HG03558 (cell line): Measurements from ENCODE around the gene EPS8L3.

ENCODE experiments used
- ATAC-seq: cut with Tn5 transposase; IDR thresholded peaks from one replicate; pipeline ENCODE4 v1.9.1; 2021; ENCODE audit warnings: moderate number of reproducible peaks; ENCODE audit not compliant: unreplicated experiment; ENCODE audit errors: extremely low read depth

EPS8L3 gene

GRCh38 chr1:109793486-109794318 is 30.0 kb upstream of the EPS8L3 start:
- ATAC-seq = no peak

GRCh38 chr1:109793089-109793485 is 29.4 kb upstream of the EPS8L3 start:
- no peak for ATAC-seq

GRCh38 chr1:109792056-109792831 is 28.5 kb upstream of the EPS8L3 start:
- ATAC-seq = no peak

- no peak for ATAC-seq
These were observed 27.8 kb upstream of the EPS8L3 start for GRCh38 chr1:109791495-109792043.

GRCh38 chr1:109790735-109791494 is 27.2 kb upstream of the EPS8L3 start:
- peak; percentile 52 for ATAC-seq

- no peak for ATAC-seq
These were observed 26.6 kb upstream of the EPS8L3 start for GRCh38 chr1:109790329-109790728.

- no peak for ATAC-seq
These were observed 25.9 kb upstream of the EPS8L3 start for GRCh38 chr1:109789551-109790180.

- ATAC-seq = no peak
These were observed 25.2 kb upstream of the EPS8L3 start for GRCh38 chr1:109788695-109789521.

GRCh38 chr1:109787845-109788601 is 24.3 kb upstream of the EPS8L3 start:
- ATAC-seq = no peak

GRCh38 chr1:109787211-109787844 is 23.6 kb upstream of the EPS8L3 start:
- no peak for ATAC-seq

- ATAC-seq = no peak
These were observed 22.9 kb upstream of the EPS8L3 start for GRCh38 chr1:109786531-109787021.

- no peak for ATAC-seq
These were observed 22.4 kb upstream of the EPS8L3 start for GRCh38 chr1:109786112-109786480.

- no peak for ATAC-seq
These were observed 21.9 kb upstream of the EPS8L3 start for GRCh38 chr1:109785446-109786111.

GRCh38 chr1:109784551-109785252 is 21.0 kb upstream of the EPS8L3 start:
- ATAC-seq = no peak

- no peak for ATAC-seq
These were observed 19.7 kb upstream of the EPS8L3 start for GRCh38 chr1:109783436-109783835.

- ATAC-seq = no peak
These were observed 19.2 kb upstream of the EPS8L3 start for GRCh38 chr1:109782927-109783326.

GRCh38 chr1:109782514-109782913 is 18.8 kb upstream of the EPS8L3 start:
- no peak for ATAC-seq
